Measurements from ENCODE around the gene ASTN2. TPM values are rescaled to one million over a fixed set of nuclear protein-coding genes. Genes with fewer than 3 reads are reported as not detected.

ASTN2 gene
- polyA plus RNA-seq, 1 donor from 2014 or later: 6.8 TPM

GRCh38 chr9:116589392-116590354 lies 825.2 kb downstream of the ASTN2 start:
- H2AFZ ChIP-seq (ENCODE audit: low read depth, low read length): no peak overlapping the region
- H3K9me3 ChIP-seq (ENCODE audit: low read length): peaks cover 11% of the 10 kb centered on the region
- H3K27ac ChIP-seq (ENCODE audit: low read length): no peak overlapping the region
- no peaks in the 10 kb centered on the region for H3K27me3 ChIP-seq (ENCODE audit: insufficient read depth, low read depth, low read length)
- H3K9me2 ChIP-seq (ENCODE audit: insufficient read depth, low read length): no peaks in the 10 kb centered on the region
- H4K20me1 ChIP-seq (ENCODE audit: insufficient read depth): no peaks in the 10 kb centered on the region
- no peaks in the 10 kb centered on the region for H3F3A ChIP-seq (ENCODE audit: insufficient read depth, low read length, poor library complexity, severe bottlenecking)
- H3K36me3 ChIP-seq (ENCODE audit: insufficient read depth, low read length): peaks cover 8% of the 10 kb centered on the region
- H3K4me3 ChIP-seq (ENCODE audit: low read length): no peak overlapping the region
- H3K9ac ChIP-seq (ENCODE audit: low read length): no peak overlapping the region
- H3K79me2 ChIP-seq (replicated peaks; ENCODE audit: insufficient read depth, low read length): no peaks in the 10 kb centered on the region
- H3K4me2 ChIP-seq (ENCODE audit: low read length): no peak overlapping the region
- TF ChIP-seq CTCF (IDR thresholded peaks at IDR 0.05; ENCODE audit: poor library complexity, severe bottlenecking): peak; percentile 40
- no peak for TF ChIP-seq POLR2AphosphoS5 (IDR thresholded peaks at IDR 0.05)

- TF ChIP-seq SMC3 (conservative IDR thresholded peaks at IDR 0.05; ENCODE audit: poor library complexity) (no peak), EP300 (conservative IDR thresholded peaks at IDR 0.05; ENCODE audit: poor library complexity, severe bottlenecking) (no peak), MXI1 (conservative IDR thresholded peaks at IDR 0.05; ENCODE audit: poor library complexity, severe bottlenecking) (no peak), CTCF (IDR thresholded peaks at IDR 0.05; ENCODE audit: poor library complexity, severe bottlenecking) (no peak)
- Histone ChIP-seq H4K20me1 (ENCODE audit: insufficient read depth) (no peaks in the 10 kb centered on the region), H3K27ac (ENCODE audit: low read length) (no peak overlapping the region), H3F3A (ENCODE audit: insufficient read depth, low read length, poor library complexity, severe bottlenecking) (no peaks in the 10 kb centered on the region), H3K79me2 (replicated peaks; ENCODE audit: insufficient read depth, low read length) (no peaks in the 10 kb centered on the region), H3K9me3 (ENCODE audit: low read length) (peaks cover 11% of the 10 kb centered on the region), H3K9me2 (ENCODE audit: insufficient read depth, low read length) (no peaks in the 10 kb centered on the region), H3K4me2 (ENCODE audit: low read length) (no peak overlapping the region), H3K4me3 (ENCODE audit: low read length) (no peak overlapping the region), H3K9ac (ENCODE audit: low read length) (no peak overlapping the region), H3K36me3 (ENCODE audit: insufficient read depth, low read length) (peaks cover 8% of the 10 kb centered on the region), H2AFZ (ENCODE audit: low read depth, low read length) (no peak overlapping the region), H3K27me3 (ENCODE audit: insufficient read depth, low read depth, low read length) (no peaks in the 10 kb centered on the region)
These were observed 826.9 kb downstream of the ASTN2 start for GRCh38 chr9:116587919-116588318.

- Histone ChIP-seq H2AFZ (ENCODE audit: low read depth, low read length) (no peak overlapping the region), H3K4me2 (ENCODE audit: low read length) (no peak overlapping the region), H3K4me3 (ENCODE audit: low read length) (no peak overlapping the region), H3K9ac (ENCODE audit: low read length) (no peak overlapping the region), H3K27ac (ENCODE audit: low read length) (no peak overlapping the region), H3F3A (ENCODE audit: insufficient read depth, low read length, poor library complexity, severe bottlenecking) (no peaks in the 10 kb centered on the region), H4K20me1 (ENCODE audit: insufficient read depth) (no peaks in the 10 kb centered on the region), H3K9me3 (ENCODE audit: low read length) (peaks cover 11% of the 10 kb centered on the region), H3K36me3 (ENCODE audit: insufficient read depth, low read length) (peaks cover 8% of the 10 kb centered on the region), H3K9me2 (ENCODE audit: insufficient read depth, low read length) (no peaks in the 10 kb centered on the region), H3K79me2 (replicated peaks; ENCODE audit: insufficient read depth, low read length) (no peaks in the 10 kb centered on the region), H3K27me3 (ENCODE audit: insufficient read depth, low read depth, low read length) (no peaks in the 10 kb centered on the region)
- TF ChIP-seq REST (IDR thresholded peaks at IDR 0.05; ENCODE audit: borderline replicate concordance) (no peak), MXI1 (conservative IDR thresholded peaks at IDR 0.05; ENCODE audit: poor library complexity, severe bottlenecking) (no peak), RAD21 (conservative IDR thresholded peaks at IDR 0.05) (no peak), EZH2 (IDR thresholded peaks at IDR 0.05; ENCODE audit: borderline replicate concordance, insufficient read depth, low read length, poor library complexity, severe bottlenecking) (no peak), SMC3 (conservative IDR thresholded peaks at IDR 0.05; ENCODE audit: poor library complexity) (no peak), EP300 (conservative IDR thresholded peaks at IDR 0.05; ENCODE audit: poor library complexity, severe bottlenecking) (no peak), TAF1 (IDR thresholded peaks at IDR 0.05; ENCODE audit: low read depth) (no peak), CTCF (IDR thresholded peaks at IDR 0.05; ENCODE audit: poor library complexity, severe bottlenecking) (no peak), POLR2AphosphoS5 (IDR thresholded peaks at IDR 0.05) (no peak)
These were observed 829.0 kb downstream of the ASTN2 start for GRCh38 chr9:116585896-116586295.
